KMS-11 (cell line): ENCODE measurements around the gene NID2.

ENCODE experiments used
- H2AFZ ChIP-seq: fragments of 200-600 bp; sonication (generic); 2 replicates; pipeline ENCODE4 v1.6.1; 2016; ENCODE audit warnings: antibody characterized with exemption, mixed run types, low read depth
- H3K27ac ChIP-seq: fragments of 200-600 bp; sonication (generic); 2 replicates; pipeline ENCODE4 v1.6.1; 2016; ENCODE audit warnings: mild to moderate bottlenecking, mixed run types
- H3K27me3 ChIP-seq: fragments of 200-600 bp; sonication (generic); 2 replicates; pipeline ENCODE4 v1.6.1; 2017; ENCODE audit warnings: mild to moderate bottlenecking, low read depth, mixed run types, moderate library complexity; ENCODE audit not compliant: insufficient read depth
- H3K36me3 ChIP-seq: fragments of 200-600 bp; sonication (generic); 2 replicates; pipeline ENCODE4 v1.6.1; 2017; ENCODE audit warnings: mild to moderate bottlenecking, mixed run types; ENCODE audit not compliant: insufficient read depth
- H3K4me1 ChIP-seq: fragments of 200-600 bp; sonication (generic); 2 replicates; pipeline ENCODE4 v1.6.1; 2016; ENCODE audit warnings: mild to moderate bottlenecking, low read depth, mixed run types; ENCODE audit not compliant: poor library complexity, severe bottlenecking
- H3K4me2 ChIP-seq: fragments of 200-600 bp; sonication (generic); 2 replicates; pipeline ENCODE4 v1.7.0; 2016; ENCODE audit warnings: mild to moderate bottlenecking, mixed run types
- H3K4me3 ChIP-seq: fragments of 200-600 bp; sonication (generic); IDR thresholded peaks from 2 replicates; pipeline ENCODE4 v1.6.1; 2017; ENCODE audit warnings: low read depth, low read length, mixed read lengths; ENCODE audit not compliant: insufficient read depth
- H3K79me2 ChIP-seq: fragments of 200-600 bp; sonication (generic); 2 replicates; pipeline ENCODE4 v1.6.1; 2016; ENCODE audit warnings: low read depth, mixed run types; ENCODE audit not compliant: insufficient read depth
- H3K9ac ChIP-seq: fragments of 200-600 bp; sonication (generic); 2 replicates; pipeline ENCODE4 v1.6.1; 2016; ENCODE audit warnings: mild to moderate bottlenecking, mixed run types
- H4K20me1 ChIP-seq: fragments of 200-600 bp; sonication (generic); 2 replicates; pipeline ENCODE4 v1.6.1; 2016; ENCODE audit warnings: mild to moderate bottlenecking, mixed run types; ENCODE audit not compliant: insufficient read depth
- TF ChIP-seq, protein P1 (sequence below): fragments of 200-600 bp; sonication (generic); conservative IDR thresholded peaks from 2 replicates; pipeline ENCODE4 v1.6.1; 2017; ENCODE audit warnings: low read depth, mild to moderate bottlenecking, antibody characterized with exemption, low read length, moderate library complexity, mixed read lengths

Gene NID2

DNA sequence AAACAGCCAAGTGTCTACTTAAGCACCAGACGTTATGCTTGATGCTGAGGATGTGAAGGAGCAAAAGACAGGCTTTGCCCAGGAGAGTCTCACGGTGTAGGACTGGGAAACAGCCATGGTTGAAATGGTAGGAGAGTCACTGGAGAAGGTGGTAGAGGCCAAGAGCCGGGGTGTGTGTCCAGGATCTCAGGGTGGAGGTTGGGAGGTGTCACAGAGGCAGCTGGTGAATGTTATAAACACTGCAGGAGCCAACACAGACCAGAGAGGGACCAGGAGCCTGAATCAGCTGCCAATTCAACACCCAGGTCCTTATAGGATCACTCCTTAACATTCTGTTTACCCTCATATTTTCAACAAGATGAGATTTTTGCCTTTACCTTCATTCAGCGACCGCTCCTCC lies 7.5 kb downstream of the NID2 start:
- Histone ChIP-seq H3K79me2 (no peaks in the 10 kb centered on the region), H3K27ac (no peak overlapping the region), H3K36me3 (no peaks in the 10 kb centered on the region), H3K9ac (no peak overlapping the region), H2AFZ (no peak overlapping the region), H3K4me2 (no peak overlapping the region), H4K20me1 (no peaks in the 10 kb centered on the region), H3K4me3 (no peak overlapping the region), H3K4me1 (no peaks in the 10 kb centered on the region), H3K27me3 (no peaks in the 10 kb centered on the region)
- TF ChIP-seq, protein P1, sequence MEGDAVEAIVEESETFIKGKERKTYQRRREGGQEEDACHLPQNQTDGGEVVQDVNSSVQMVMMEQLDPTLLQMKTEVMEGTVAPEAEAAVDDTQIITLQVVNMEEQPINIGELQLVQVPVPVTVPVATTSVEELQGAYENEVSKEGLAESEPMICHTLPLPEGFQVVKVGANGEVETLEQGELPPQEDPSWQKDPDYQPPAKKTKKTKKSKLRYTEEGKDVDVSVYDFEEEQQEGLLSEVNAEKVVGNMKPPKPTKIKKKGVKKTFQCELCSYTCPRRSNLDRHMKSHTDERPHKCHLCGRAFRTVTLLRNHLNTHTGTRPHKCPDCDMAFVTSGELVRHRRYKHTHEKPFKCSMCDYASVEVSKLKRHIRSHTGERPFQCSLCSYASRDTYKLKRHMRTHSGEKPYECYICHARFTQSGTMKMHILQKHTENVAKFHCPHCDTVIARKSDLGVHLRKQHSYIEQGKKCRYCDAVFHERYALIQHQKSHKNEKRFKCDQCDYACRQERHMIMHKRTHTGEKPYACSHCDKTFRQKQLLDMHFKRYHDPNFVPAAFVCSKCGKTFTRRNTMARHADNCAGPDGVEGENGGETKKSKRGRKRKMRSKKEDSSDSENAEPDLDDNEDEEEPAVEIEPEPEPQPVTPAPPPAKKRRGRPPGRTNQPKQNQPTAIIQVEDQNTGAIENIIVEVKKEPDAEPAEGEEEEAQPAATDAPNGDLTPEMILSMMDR: no peak

GRCh38 chr14:52060080-52060479 lies 8.8 kb downstream of the NID2 start:
- Histone ChIP-seq H3K9ac (no peak overlapping the region), H3K4me1 (no peaks in the 10 kb centered on the region), H3K4me3 (no peak overlapping the region), H3K36me3 (no peaks in the 10 kb centered on the region), H4K20me1 (no peaks in the 10 kb centered on the region), H3K27me3 (no peaks in the 10 kb centered on the region), H2AFZ (no peak overlapping the region), H3K79me2 (no peaks in the 10 kb centered on the region), H3K4me2 (no peak overlapping the region), H3K27ac (no peak overlapping the region)
- TF ChIP-seq, protein P1: no peak

DNA sequence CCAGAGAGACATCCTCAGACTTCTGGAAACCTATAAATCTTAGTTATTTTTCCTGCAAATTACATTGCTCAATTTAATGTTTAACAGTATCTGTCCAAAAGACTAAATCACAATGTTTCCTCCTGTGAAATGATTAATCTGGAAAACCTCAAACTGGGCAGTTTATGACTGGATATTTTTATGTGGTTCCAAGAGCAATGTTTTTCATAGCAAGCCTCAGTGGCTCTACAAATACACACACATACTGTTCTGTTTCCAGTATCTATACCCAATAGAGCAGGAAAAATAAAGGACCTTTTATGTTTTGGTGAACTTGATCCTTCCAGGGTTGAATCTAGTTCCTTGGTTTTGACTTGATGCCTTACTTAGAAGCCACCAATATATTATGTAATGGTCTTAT lies 9.2 kb downstream of the NID2 start:
- Histone ChIP-seq H3K4me1 (no peaks in the 10 kb centered on the region), H3K79me2 (no peaks in the 10 kb centered on the region), H3K27ac (no peak overlapping the region), H3K27me3 (no peaks in the 10 kb centered on the region), H3K36me3 (no peaks in the 10 kb centered on the region), H4K20me1 (no peaks in the 10 kb centered on the region), H3K4me3 (no peak overlapping the region), H2AFZ (no peak overlapping the region), H3K4me2 (no peak overlapping the region), H3K9ac (no peak overlapping the region)
- TF ChIP-seq, protein P1: no peak

DNA sequence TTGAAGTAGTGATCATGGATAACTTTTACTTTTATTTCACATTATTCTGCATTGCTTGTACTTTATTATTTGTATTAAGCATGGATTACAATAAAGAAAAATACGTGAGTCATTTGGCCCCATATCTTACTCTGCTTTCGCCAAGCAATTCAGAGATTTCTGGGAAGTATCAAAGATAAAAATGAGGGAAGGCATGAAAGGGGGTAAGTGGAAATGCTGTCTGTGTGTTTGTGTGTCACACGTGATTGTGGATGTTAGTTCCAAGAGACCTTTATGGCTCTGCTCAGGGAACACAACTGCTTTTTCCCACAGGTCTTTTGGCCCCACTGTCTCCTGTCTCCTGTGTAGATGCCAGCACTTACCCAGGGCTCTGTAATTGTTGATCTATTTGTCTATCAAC lies 10.5 kb downstream of the NID2 start:
- H4K20me1 ChIP-seq: no peaks in the 10 kb centered on the region
- TF ChIP-seq, protein P1: no peak
- H3K4me3 ChIP-seq: no peak overlapping the region
- no peak overlapping the region for H3K4me2 ChIP-seq
- no peaks in the 10 kb centered on the region for H3K79me2 ChIP-seq
- H3K4me1 ChIP-seq: no peaks in the 10 kb centered on the region
- no peak overlapping the region for H2AFZ ChIP-seq
- H3K27ac ChIP-seq: no peak overlapping the region
- H3K36me3 ChIP-seq: no peaks in the 10 kb centered on the region
- no peak overlapping the region for H3K9ac ChIP-seq
- no peaks in the 10 kb centered on the region for H3K27me3 ChIP-seq
